Stomach smooth muscle (tissue), 2 donors: ENCODE results near the gene PCSK6.

Experiments used
- H3K27ac ChIP-seq: one replicate; pipeline ENCODE4 v1.7.0; 2013; ENCODE audit warnings: mild to moderate bottlenecking, low read length, inconsistent platforms
- H3K27me3 ChIP-seq, 2 donors: one replicate each; pipeline ENCODE4 v1.7.0; 2013; ENCODE audit warnings: low read length in 2 of 2; ENCODE audit not compliant: insufficient read depth in 2 of 2, control insufficient read depth in 1 of 2
- H3K36me3 ChIP-seq, 2 donors: one replicate each; pipeline ENCODE4 v1.7.0; 2013; ENCODE audit warnings: low read length in 2 of 2; ENCODE audit not compliant: control insufficient read depth in 2 of 2, insufficient read depth in 2 of 2
- H3K4me1 ChIP-seq: one replicate; pipeline ENCODE4 v1.7.0; 2013; ENCODE audit warnings: low read length; ENCODE audit not compliant: control insufficient read depth, insufficient read depth
- H3K4me3 ChIP-seq, 2 donors: one replicate each; pipeline ENCODE4 v1.7.0; 2013; ENCODE audit warnings: low read length in 2 of 2
- H3K9ac ChIP-seq, 2 donors: one replicate each; pipeline ENCODE4 v1.7.0; 2013; ENCODE audit warnings: low read length in 2 of 2, mild to moderate bottlenecking in 1 of 2
- H3K9me3 ChIP-seq, 2 donors: one replicate each; pipeline ENCODE4 v1.7.0; 2013; ENCODE audit warnings: low read length in 2 of 2; ENCODE audit not compliant: control insufficient read depth in 2 of 2
- donor health status: healthy.
- donor health status: Pancreatic carcinoma.

Gene PCSK6

GRCh38 chr15:101532865-101533264 is 43.4 kb upstream of the PCSK6 start:
- no peak overlapping the region for H3K27ac ChIP-seq
- no peak overlapping the region for H3K9ac ChIP-seq
- no peak overlapping the region for H3K4me3 ChIP-seq
- H3K4me1 ChIP-seq, result peaks cover 19% of the 10 kb centered on the region
- no peaks in the 10 kb centered on the region for H3K36me3 ChIP-seq
- H3K27me3 ChIP-seq, result no peaks in the 10 kb centered on the region
- no peaks in the 10 kb centered on the region for H3K9me3 ChIP-seq

GRCh38 chr15:101531170-101531569 is 41.7 kb upstream of the PCSK6 start:
- H3K4me1 ChIP-seq, result peaks cover 26% of the 10 kb centered on the region
- no peaks in the 10 kb centered on the region for H3K36me3 ChIP-seq
- no peak overlapping the region for H3K27ac ChIP-seq
- no peak overlapping the region for H3K4me3 ChIP-seq
- no peaks in the 10 kb centered on the region for H3K27me3 ChIP-seq
- no peak overlapping the region for H3K9ac ChIP-seq
- H3K9me3 ChIP-seq, result no peaks in the 10 kb centered on the region

- Histone ChIP-seq H3K4me1 (peaks cover 26% of the 10 kb centered on the region), H3K4me3 (no peak overlapping the region), H3K27ac (no peak overlapping the region), H3K36me3 (no peaks in the 10 kb centered on the region), H3K27me3 (no peaks in the 10 kb centered on the region), H3K9ac (no peak overlapping the region), H3K9me3 (no peaks in the 10 kb centered on the region)
Measured at GRCh38 chr15:101530224-101530958, 40.9 kb upstream of the PCSK6 start.

- Histone ChIP-seq H3K27ac (peak overlapping the region; percentile 74), H3K9me3 (no peaks in the 10 kb centered on the region), H3K9ac (peak overlapping the region in 1 of 2 donors; percentile 5), H3K36me3 (no peaks in the 10 kb centered on the region), H3K27me3 (no peaks in the 10 kb centered on the region), H3K4me1 (peaks cover 26% of the 10 kb centered on the region), H3K4me3 (no peak overlapping the region)
Measured at GRCh38 chr15:101528917-101529299, 39.4 kb upstream of the PCSK6 start.

GRCh38 chr15:101528108-101528916 is 38.8 kb upstream of the PCSK6 start:
- Histone ChIP-seq H3K27me3 (no peaks in the 10 kb centered on the region), H3K27ac (peak overlapping the region; percentile 74), H3K36me3 (no peaks in the 10 kb centered on the region), H3K9me3 (no peaks in the 10 kb centered on the region), H3K4me3 (peak overlapping the region in 1 of 2 donors; percentile 35), H3K4me1 (peaks cover 26% of the 10 kb centered on the region), H3K9ac (peak overlapping the region in 1 of 2 donors; percentile 47)

- Histone ChIP-seq H3K9ac (no peak overlapping the region), H3K27ac (no peak overlapping the region), H3K9me3 (no peaks in the 10 kb centered on the region), H3K36me3 (no peaks in the 10 kb centered on the region), H3K4me3 (no peak overlapping the region), H3K27me3 (no peaks in the 10 kb centered on the region), H3K4me1 (peaks cover 26% of the 10 kb centered on the region)
Measured at GRCh38 chr15:101526890-101527289, 37.4 kb upstream of the PCSK6 start.

GRCh38 chr15:101526442-101526841 is 36.9 kb upstream of the PCSK6 start:
- no peak overlapping the region for H3K27ac ChIP-seq
- no peaks in the 10 kb centered on the region for H3K27me3 ChIP-seq
- H3K9me3 ChIP-seq, result no peaks in the 10 kb centered on the region
- H3K4me1 ChIP-seq, result peaks cover 26% of the 10 kb centered on the region
- no peak overlapping the region for H3K9ac ChIP-seq
- no peaks in the 10 kb centered on the region for H3K36me3 ChIP-seq
- no peak overlapping the region for H3K4me3 ChIP-seq

GRCh38 chr15:101526021-101526420 is 36.5 kb upstream of the PCSK6 start:
- no peak overlapping the region for H3K9ac ChIP-seq
- H3K27ac ChIP-seq, result no peak overlapping the region

GRCh38 chr15:101525087-101525669 is 35.7 kb upstream of the PCSK6 start:
- H3K9ac ChIP-seq, result no peak overlapping the region
- H3K9me3 ChIP-seq, result no peaks in the 10 kb centered on the region
- no peak overlapping the region for H3K27ac ChIP-seq
- H3K36me3 ChIP-seq, result no peaks in the 10 kb centered on the region
- H3K4me1 ChIP-seq, result peaks cover 26% of the 10 kb centered on the region
- no peaks in the 10 kb centered on the region for H3K27me3 ChIP-seq
- H3K4me3 ChIP-seq, result no peak overlapping the region

More at GRCh38 chr15:101526021-101526420, 36.5 kb upstream of the PCSK6 start:
- no peaks in the 10 kb centered on the region for H3K9me3 ChIP-seq
- H3K4me1 ChIP-seq, result peaks cover 26% of the 10 kb centered on the region
- H3K4me3 ChIP-seq, result no peak overlapping the region
- no peaks in the 10 kb centered on the region for H3K36me3 ChIP-seq
- H3K27me3 ChIP-seq, result no peaks in the 10 kb centered on the region

- H3K27ac ChIP-seq, result no peak overlapping the region
- H3K27me3 ChIP-seq, result no peaks in the 10 kb centered on the region
- no peak overlapping the region for H3K4me3 ChIP-seq
- H3K9ac ChIP-seq, result no peak overlapping the region
- H3K4me1 ChIP-seq, result peaks cover 18% of the 10 kb centered on the region
- no peaks in the 10 kb centered on the region for H3K9me3 ChIP-seq
- H3K36me3 ChIP-seq, result no peaks in the 10 kb centered on the region
Measured at GRCh38 chr15:101523560-101523940, 34.0 kb upstream of the PCSK6 start.
